ENCODE data around the gene MMP3. TPM values are rescaled to one million over a fixed set of nuclear protein-coding genes. Genes with fewer than 3 reads are reported as not detected.

MMP3 gene
- total and polyA plus RNA-seq, 12 donors = not detected

DNA sequence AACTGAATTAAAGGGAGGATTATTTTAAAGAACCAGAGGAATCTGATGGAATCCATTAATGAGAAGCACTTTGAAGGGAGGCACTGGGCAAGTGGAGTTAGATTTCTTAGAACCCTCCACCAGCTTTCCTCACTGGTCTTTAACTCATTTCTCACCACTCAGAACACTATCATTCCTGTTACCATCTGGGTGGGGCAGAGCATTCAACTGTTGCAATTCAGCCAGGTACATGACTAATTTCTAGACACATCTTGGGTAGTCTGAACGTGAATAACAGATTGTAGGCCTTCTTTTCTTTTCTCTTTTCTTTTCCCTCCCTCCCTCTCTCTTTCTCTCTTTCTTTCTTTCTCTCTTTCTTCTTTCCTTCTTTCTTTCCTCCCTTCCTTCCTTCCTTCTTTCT lies 29.9 kb downstream of the MMP3 start:
- WGBS, 2 donors = 73 to 90% methylated on average over 1 of the region's 1 CpG
- intact Hi-C loops (cut with DNase I) = no loop called here
- ATAC-seq (no peak), DNase-seq (no peak)
- Histone ChIP-seq H3K27me3 (peaks cover 0 to under 1% (median 0%) of the 10 kb centered on the region in 7 donors), H3K27ac (no peak overlapping the region), H3K36me3 (no peaks in the 10 kb centered on the region), H3K9me3 (peaks cover 0 to 25% (median 0%) of the 10 kb centered on the region in 11 donors), H3K4me1 (no peaks in the 10 kb centered on the region), H3K4me3 (no peak overlapping the region)
- TF ChIP-seq, protein P1, sequence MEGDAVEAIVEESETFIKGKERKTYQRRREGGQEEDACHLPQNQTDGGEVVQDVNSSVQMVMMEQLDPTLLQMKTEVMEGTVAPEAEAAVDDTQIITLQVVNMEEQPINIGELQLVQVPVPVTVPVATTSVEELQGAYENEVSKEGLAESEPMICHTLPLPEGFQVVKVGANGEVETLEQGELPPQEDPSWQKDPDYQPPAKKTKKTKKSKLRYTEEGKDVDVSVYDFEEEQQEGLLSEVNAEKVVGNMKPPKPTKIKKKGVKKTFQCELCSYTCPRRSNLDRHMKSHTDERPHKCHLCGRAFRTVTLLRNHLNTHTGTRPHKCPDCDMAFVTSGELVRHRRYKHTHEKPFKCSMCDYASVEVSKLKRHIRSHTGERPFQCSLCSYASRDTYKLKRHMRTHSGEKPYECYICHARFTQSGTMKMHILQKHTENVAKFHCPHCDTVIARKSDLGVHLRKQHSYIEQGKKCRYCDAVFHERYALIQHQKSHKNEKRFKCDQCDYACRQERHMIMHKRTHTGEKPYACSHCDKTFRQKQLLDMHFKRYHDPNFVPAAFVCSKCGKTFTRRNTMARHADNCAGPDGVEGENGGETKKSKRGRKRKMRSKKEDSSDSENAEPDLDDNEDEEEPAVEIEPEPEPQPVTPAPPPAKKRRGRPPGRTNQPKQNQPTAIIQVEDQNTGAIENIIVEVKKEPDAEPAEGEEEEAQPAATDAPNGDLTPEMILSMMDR (IDR thresholded peaks at IDR 0.05) = no peak

DNA sequence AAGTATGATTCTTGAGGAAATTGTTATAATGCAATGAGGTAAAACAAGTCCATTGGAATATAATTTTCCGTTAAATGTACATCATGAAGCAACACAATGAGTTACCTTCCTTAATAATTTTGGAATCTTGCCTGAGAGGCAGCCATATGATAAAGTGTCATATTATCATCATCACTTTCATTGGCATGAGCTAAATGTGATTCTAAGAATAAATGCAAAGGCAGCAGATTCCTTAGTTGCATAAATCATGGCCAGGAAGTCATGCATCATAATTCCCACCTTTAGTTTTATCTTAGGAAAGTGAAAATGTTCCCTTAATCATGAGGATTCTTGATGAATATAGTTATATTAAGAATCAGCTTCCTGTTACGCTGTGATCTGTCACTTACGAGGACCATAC lies 31.2 kb downstream of the MMP3 start:
- no peaks in the 10 kb centered on the region for H3K4me1 ChIP-seq
- no peak overlapping the region for H3K27ac ChIP-seq
- TF ChIP-seq, protein P1 (IDR thresholded peaks at IDR 0.05) = no peak
- no peak overlapping the region for H3K4me3 ChIP-seq
- WGBS, 2 donors = 76 to 79% methylated on average over 3 of the region's 3 CpGs
- DNase-seq (no peak), ATAC-seq (no peak)
- H3K36me3 ChIP-seq = no peaks in the 10 kb centered on the region
- intact Hi-C loops (cut with DNase I) = no loop called here
- peaks cover 0 to 10% (median 0%) of the 10 kb centered on the region in 7 donors for H3K27me3 ChIP-seq
- H3K9me3 ChIP-seq = peaks cover 0 to 12% (median 0%) of the 10 kb centered on the region in 11 donors

DNA sequence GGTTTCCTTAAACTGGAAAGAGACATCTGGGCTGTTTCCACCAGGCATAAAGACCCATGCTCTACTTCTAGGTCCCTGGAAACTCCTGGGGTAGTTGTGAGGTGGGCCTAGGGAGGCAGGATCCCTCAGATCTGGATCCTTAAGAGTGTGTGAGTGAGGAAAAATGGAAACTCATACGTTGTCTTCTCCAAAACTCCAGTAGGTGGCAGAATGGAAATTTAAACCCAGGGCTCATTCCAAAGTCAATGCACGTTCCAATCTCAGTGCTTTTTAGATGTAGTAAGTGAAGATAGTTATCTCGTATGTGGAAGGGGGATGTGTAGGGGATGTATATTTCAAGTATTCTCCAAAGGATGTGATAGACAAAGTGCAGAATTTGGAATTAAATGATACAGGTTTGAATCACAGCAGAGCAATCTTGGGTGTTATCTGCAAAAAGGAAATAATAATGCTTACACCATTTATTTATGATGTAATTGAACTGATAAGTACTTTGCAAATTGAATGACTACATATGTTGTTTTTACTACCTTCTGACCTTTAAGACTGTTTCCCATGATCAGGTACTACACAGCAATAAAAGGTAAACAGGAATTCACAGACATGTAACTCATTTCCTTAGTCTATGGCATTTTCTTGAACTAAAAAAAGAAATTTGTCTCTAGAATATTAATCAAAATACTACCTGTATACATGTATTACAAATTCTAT lies 32.3 kb downstream of the MMP3 start:
- Histone ChIP-seq H3K36me3 (no peaks in the 10 kb centered on the region), H3K9me3 (peaks cover 0 to 5% (median 0%) of the 10 kb centered on the region in 11 donors), H3K27me3 (peaks cover 0 to 10% (median 0%) of the 10 kb centered on the region in 7 donors), H3K4me1 (no peaks in the 10 kb centered on the region), H3K4me3 (no peak overlapping the region), H3K27ac (no peak overlapping the region)
- TF ChIP-seq, protein P1 (IDR thresholded peaks at IDR 0.05) = peak in 4 of 9 donors; percentile 8 to 30 (median 20)
- no peak for DNase-seq
- ATAC-seq = no peak
- WGBS, 2 donors = 7 to 15% methylated on average over 3 of the region's 3 CpGs
- intact Hi-C loops (cut with DNase I) = no loop called here

DNA sequence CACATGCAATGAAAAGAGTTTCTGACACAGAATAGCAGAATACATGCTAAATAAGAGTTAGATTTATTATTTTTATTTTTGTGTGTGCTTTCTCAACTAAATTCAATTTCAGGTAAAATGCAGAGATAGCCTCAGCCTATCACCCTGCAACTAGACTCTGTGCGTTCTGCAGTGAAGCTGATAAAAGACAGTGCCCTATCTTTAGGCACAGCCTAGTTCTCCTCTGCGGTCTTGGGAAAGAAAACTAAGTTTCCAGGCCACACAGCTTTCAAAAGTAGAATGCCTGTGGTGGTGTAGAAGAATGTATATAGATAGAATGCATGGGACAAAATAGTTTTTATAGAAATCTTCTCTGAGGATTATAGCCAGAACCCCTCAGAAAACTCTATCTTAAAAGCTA lies 33.4 kb downstream of the MMP3 start:
- intact Hi-C loops (cut with DNase I) = no loop called here
- no peak overlapping the region for H3K4me3 ChIP-seq

More for the DNA sequence above, 33.4 kb downstream of the MMP3 start:
- 47 to 49% methylated on average over 2 of the region's 2 CpGs for WGBS, 2 donors
- Histone ChIP-seq H3K27ac (no peak overlapping the region), H3K4me1 (no peaks in the 10 kb centered on the region), H3K36me3 (no peaks in the 10 kb centered on the region), H3K9me3 (no peaks in the 10 kb centered on the region), H3K27me3 (peaks cover 0 to 10% (median 0%) of the 10 kb centered on the region in 7 donors)
- ATAC-seq (no peak), DNase-seq (no peak)
- TF ChIP-seq, protein P1 (IDR thresholded peaks at IDR 0.05) = no peak

Data from heart right ventricle (tissue), 16 donors.